GM13976 (cell line): ENCODE measurements around the gene NR2C2.

Experiments
- DNase-seq: peaks from one replicate; pipeline ENCODE4 v3.0.0; 2012; ENCODE audit warnings: low spot score
- CTCF ChIP-seq: IDR thresholded peaks from 2 replicates; pipeline ENCODE4 v1.5.1; 2012; ENCODE audit warnings: borderline replicate concordance, mild to moderate bottlenecking; ENCODE audit not compliant: insufficient read depth; ENCODE audit errors: extremely low read depth, missing control alignments, control extremely low read depth
- in situ Hi-C: fragments of 300-500 bp; cut with MboI; formaldehyde crosslinking; loops from one replicate; pipeline ENCODE4 v1.12.0; 2022; ENCODE audit warnings: low sequenced_read_pairs, mixed read lengths, inconsistent platforms; ENCODE audit not compliant: unreplicated experiment

Gene NR2C2

GRCh38 chr3:15010664-15011063 lies 63.3 kb downstream of the NR2C2 start:
- no peak for DNase-seq
- in situ Hi-C loops, result no loop called here
- no peak for TF ChIP-seq CTCF

- in situ Hi-C loops, result no loop called here
- no peak for TF ChIP-seq CTCF
- DNase-seq, result no peak
Measured at GRCh38 chr3:15011174-15011573, 63.8 kb downstream of the NR2C2 start.

GRCh38 chr3:15014606-15015328 lies 67.4 kb downstream of the NR2C2 start:
- TF ChIP-seq CTCF, result no peak
- DNase-seq, result no peak
- in situ Hi-C loops, result no loop called here

- no peak for TF ChIP-seq CTCF
- no peak for DNase-seq
- in situ Hi-C loops, result no loop called here
Measured at GRCh38 chr3:15015456-15015855, 68.1 kb downstream of the NR2C2 start.

- in situ Hi-C loops, result no loop called here
- no peak for TF ChIP-seq CTCF
- DNase-seq, result no peak
Measured at GRCh38 chr3:15017191-15017590, 69.8 kb downstream of the NR2C2 start.

- in situ Hi-C loops, result no loop called here
- no peak for TF ChIP-seq CTCF
- DNase-seq, result no peak
Measured at GRCh38 chr3:15023249-15023648, 75.9 kb downstream of the NR2C2 start.
